ENCODE measurements around the gene NEMP2.

DNA sequence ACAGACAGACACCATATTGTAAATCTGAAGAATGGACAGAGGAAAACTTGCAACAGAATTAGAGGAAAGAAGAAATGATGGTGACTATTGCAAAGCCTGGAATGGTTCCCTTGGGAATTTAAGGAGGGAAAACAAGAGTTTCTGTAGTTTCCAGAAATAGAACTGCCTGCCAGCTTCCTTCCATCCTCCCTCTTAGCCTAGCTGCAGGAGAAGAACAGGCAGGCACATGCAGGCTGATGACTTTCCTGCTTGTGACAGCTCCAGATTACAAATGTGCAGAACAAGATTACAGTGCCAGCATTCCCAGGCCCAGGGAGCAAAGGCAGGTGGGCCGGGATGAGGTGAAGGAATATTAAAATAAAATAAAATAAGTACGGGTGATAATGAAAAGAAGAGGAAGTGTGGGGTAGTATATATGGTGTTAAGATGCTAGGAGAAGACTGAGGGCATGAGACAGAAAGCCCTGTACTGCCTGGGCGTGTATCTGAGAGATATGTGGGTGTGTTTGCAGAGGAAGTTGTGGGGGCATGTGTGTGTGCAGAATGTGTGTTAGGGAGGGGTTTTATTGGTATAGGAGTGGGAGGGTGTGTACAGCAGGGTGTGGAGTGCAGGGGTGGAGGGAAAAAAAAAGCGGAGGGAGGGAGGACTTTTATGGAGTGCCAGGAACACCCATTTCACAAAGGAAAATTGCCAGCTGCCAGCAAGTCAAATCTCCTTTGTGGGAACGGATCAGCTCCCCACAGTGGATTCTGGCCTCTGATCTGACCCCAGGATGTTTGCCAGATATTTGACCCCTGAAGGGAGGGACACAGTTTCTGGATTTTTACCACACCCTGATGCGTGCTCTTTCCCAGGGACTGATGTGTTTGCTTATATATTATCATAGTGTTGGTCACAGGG lies 43.9 kb upstream of the NEMP2 start:
- TF ChIP-seq POLR2A (IDR thresholded peaks at IDR 0.05) (no peak), EP300 (IDR thresholded peaks at IDR 0.05) (no peak), POLR2AphosphoS5 (IDR thresholded peaks at IDR 0.05) (peak in 1 of 2 donors; percentile 50)
- TF ChIP-seq, protein P1, sequence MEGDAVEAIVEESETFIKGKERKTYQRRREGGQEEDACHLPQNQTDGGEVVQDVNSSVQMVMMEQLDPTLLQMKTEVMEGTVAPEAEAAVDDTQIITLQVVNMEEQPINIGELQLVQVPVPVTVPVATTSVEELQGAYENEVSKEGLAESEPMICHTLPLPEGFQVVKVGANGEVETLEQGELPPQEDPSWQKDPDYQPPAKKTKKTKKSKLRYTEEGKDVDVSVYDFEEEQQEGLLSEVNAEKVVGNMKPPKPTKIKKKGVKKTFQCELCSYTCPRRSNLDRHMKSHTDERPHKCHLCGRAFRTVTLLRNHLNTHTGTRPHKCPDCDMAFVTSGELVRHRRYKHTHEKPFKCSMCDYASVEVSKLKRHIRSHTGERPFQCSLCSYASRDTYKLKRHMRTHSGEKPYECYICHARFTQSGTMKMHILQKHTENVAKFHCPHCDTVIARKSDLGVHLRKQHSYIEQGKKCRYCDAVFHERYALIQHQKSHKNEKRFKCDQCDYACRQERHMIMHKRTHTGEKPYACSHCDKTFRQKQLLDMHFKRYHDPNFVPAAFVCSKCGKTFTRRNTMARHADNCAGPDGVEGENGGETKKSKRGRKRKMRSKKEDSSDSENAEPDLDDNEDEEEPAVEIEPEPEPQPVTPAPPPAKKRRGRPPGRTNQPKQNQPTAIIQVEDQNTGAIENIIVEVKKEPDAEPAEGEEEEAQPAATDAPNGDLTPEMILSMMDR (IDR thresholded peaks at IDR 0.05) = no peak
